NCI-H82 treated with DMSO at 0.1 percent for 48 hours (cell line): ENCODE results near the gene CEP131.
"Not testable (repeated sequence)": the region's sequence is repeated elsewhere in the genome, so short reads cannot be mapped to it uniquely, and the experiment has no call there.

Experiments
- DNase-seq: peaks from one replicate; lab custom pipeline; 2025; ENCODE audit not compliant: unreplicated experiment; lab: John Stamatoyannopoulos, UW

CEP131 gene

GRCh38 chr17:81156866-81157805, 65.6 kb downstream of the CEP131 start:
- no peak for DNase-seq

- no peak for DNase-seq
Observed at GRCh38 chr17:81154961-81155360, 67.8 kb downstream of the CEP131 start.

DNA sequence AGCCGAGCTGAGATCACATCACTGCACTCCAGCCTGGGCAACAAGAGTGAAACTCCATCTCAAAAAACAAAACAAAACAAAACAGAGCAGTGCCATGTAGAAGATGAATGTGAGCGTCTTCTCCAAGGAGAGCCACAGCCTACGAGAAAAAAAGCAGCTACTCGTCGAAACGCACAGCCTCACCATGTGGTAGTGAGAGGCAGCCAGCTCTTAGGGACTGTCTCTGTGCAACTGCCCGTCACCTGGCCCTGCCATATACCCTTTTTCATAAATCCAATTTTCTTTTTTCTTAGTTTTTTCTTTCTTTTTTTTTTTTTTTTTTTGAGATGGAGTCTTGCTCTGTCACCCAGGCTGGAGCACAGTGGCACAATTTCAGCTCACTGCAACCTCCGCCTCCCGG, 68.7 kb downstream of the CEP131 start:
- DNase-seq, result not testable (repeated sequence)

DNA sequence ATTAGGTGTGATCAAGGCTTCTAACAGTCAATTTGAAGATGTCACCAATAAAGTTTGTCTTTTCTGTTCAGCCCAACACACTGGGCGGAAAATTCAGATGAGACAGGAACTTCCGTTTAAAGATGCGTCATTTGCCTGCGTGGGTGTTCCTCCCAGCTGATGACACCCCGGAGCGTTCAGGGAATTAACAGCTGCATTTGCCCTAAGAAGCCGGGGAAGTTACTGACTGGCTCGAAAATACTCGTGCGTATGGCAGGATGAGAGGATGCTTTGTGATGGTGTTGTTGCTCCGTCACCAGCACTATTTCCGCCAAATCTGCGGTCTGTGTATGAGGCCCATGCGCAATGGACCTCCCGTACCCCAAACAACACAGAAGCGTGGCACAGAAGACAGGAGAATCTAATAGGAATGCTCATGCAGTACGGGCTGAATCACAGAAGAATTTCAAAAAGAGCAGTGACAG, 69.4 kb downstream of the CEP131 start:
- DNase-seq, result no peak

- DNase-seq, result no peak
Observed at GRCh38 chr17:81152288-81152828, 70.4 kb downstream of the CEP131 start.

DNA sequence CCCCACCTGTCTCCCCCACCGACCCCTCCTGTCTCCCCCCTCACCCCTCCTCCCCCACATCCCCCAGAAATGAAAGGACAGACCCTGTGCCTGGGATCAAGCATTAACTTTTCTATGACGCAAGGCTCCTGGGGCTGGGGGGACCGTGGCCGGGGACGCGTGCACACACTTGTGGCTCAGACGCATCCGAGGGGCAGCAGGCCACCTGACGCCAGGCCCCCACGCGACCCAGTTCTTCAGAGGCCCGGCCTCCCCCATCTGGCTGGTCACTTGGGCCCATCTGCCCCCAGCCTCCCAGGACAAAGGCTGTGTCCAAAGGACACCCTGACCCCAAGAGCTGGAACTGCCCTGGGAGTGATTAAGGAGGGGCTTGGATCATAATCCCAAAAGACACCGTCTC, 71.5 kb downstream of the CEP131 start:
- DNase-seq, result no peak

DNA sequence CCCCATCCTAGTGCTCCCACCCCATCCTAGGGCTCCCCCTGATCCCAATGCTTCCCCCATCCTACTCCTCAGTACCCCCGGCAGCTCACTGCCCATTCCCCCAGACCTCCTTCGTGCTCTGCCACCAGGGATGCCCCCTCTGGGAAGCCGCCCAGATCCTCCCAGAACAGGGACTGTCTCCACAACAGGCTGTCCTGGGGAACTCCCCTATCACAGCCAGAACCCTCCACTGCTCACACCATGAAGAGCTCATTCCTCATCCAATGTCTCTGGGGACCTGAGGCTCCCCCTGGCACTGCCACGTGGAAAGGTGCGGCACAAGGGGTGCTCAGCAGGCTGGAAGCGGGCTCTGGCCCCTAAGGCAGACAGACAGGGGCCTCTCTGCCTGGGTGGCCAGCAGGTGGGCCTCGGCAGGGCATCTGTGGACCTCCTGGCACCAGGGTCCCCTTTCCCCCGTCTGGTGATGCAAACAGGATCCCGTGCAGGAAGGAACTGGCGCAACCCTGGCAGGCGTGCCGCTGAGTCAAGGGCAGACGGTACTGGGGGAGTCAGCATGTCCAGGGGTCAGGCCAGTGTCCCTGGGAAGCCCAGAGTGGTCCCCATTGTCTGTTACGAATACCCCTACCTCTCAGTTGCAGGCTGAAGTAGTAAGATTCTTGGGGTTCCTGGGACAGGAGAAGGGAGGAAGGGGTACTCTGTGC, 72.2 kb downstream of the CEP131 start:
- DNase-seq, result no peak

GRCh38 chr17:81148986-81149533, 73.7 kb downstream of the CEP131 start:
- no peak for DNase-seq

GRCh38 chr17:81148571-81148970, 74.2 kb downstream of the CEP131 start:
- DNase-seq, result no peak

GRCh38 chr17:81147701-81148100, 75.1 kb downstream of the CEP131 start:
- DNase-seq, result no peak

DNA sequence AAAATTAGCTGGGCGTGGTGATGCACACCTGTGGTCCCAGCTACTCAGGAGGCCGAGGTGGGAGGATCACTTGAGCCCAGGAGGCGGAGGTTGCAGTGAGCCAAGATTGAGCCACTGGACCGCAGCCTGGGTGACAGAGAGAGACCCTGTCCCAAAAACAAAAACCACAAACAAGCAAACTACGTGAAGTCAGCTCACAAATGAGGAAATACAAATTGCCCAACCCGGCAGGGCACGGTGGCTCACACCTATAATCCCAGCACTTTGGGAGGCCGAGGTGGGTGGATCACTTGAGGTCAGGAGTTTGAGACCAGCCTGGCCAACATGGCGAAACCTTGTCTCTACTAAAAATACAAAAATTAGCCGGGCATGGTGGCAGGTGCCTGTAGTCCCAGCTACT, 76.6 kb downstream of the CEP131 start:
- not testable (repeated sequence) for DNase-seq

DNA sequence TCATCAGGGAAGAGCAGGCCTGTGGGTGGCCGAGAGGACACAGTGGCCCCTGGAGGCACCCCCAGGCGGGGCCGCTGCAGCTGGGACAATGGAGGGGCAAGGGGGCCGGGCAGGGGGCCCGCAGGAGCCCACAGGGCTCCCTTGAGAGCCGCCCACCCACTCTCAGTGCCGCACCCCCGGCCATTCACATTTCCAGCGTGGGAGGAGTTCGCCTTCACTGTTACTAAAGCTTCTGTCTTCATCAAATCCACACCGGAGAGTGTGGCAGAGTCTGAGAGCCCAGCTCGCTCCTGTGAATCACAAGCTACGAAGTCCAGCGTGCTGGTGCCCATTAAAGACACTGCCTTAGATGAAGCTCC, 78.4 kb downstream of the CEP131 start:
- DNase-seq, result no peak

DNA sequence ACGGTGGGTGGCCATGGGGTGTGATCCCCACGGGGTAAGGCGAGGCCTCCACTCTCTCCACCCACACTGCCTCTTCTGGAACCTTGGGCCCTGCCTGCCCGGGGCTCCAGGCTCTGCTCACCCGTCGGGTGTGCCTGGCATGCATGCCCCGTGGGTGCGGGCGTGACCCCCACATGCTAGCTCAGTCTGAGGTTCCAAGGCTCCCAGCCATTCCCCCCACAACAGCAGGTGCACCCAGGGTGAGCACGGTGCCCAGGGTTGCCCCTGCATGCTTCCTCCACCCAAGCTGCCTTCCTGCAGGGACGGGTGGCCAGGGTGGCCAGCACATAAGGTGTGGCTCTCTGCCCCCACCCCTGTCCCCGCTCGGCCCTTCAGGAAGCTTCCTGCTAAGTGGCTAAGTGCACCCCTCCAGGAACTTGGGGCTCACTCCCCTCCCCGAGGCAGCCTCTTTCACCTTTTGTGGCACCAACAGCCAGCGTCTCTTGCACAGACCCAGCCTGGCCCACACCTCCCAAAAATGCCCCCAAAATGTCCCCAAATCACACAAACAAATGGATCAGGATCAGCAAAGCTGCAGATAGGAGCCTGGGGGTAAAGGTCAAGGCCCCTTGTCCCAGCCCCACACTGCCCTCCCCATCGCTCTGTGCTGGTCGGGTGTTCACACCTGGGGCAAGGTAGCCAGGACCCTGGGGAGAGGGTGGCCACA, 78.9 kb downstream of the CEP131 start:
- no peak for DNase-seq

- no peak for DNase-seq
Observed at GRCh38 chr17:81143200-81143527, 79.6 kb downstream of the CEP131 start.

DNA sequence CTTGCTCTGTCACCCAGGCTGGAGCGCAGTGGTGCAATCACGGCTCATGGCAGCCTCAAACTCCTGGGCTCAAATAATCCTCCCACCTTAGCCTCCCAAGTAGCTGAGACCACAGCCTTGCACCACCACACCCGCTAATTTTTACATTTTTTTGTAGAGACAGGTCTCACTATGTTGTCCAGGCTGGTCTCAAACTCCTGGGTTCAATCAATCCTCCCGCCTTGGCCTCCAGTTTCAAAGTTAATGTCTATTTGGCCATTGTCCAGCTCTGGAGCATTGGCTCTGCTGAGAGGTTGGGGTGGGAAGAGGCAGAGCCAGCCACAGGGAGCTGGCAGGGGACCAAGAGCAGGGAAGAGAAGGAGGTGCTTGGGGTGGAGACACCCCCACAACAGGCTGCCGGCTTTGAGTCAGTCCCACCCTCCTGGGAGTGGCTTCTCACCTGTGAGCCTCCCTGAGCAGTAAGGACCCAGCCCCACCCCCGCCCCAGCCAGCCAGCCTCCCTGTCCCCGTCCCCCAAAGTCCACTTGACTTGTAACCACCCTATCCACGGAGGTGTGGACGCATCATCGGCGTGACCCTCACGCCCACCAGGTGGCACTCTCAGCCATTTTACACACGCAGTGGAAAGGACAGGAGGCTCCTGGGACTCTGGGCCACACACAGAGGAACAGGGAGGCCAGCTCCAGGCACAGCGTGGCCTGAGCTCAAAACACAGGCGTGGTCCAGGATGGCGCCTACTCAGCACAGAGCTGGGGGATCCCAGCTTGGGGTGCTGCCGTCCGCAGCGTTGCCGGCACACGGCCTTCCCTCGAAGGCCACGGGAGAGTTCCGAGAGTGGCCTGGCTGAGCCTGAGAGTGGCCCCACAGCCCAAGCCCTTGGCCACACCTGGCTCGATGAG, 80.2 kb downstream of the CEP131 start:
- peak; percentile 47 for DNase-seq

- no peak for DNase-seq
Observed at GRCh38 chr17:81140695-81141094, 82.1 kb downstream of the CEP131 start.

- no peak for DNase-seq
Observed at GRCh38 chr17:81140018-81140417, 82.7 kb downstream of the CEP131 start.
